Thoracic aorta (tissue), 2 donors: ENCODE measurements around the gene FAM131A. TPM values are rescaled to one million over a fixed set of nuclear protein-coding genes. Genes with fewer than 3 reads are reported as not detected.

Experiments
- ATAC-seq: fragments of 150-250 bp; one replicate; pipeline ENCODE4 v1.8.0; 2017; ENCODE audit warnings: low read depth; ENCODE audit not compliant: insufficient number of reproducible peaks, low FRiP score
- DNase-seq: peaks from one replicate; pipeline ENCODE4 v3.0.0-alpha.2; 2020; ENCODE audit warnings: low spot score
- H3K27ac ChIP-seq, 2 donors: fragments of 200-600 bp; sonication (generic); 1 replicate in 1 of 2; 2 replicates in 1 of 2; pipeline ENCODE4 v1.5.1; 2016; ENCODE audit warnings: mild to moderate bottlenecking in 2 of 2, moderate library complexity in 2 of 2
- H3K27me3 ChIP-seq: fragments of 200-600 bp; sonication (generic); replicated peaks from 2 replicates; pipeline ENCODE4 v1.6.0; 2016; ENCODE audit warnings: mild to moderate bottlenecking; ENCODE audit not compliant: insufficient read depth
- H3K36me3 ChIP-seq: fragments of 200-600 bp; sonication (generic); one replicate; pipeline ENCODE4 v1.5.1; 2016
- H3K4me1 ChIP-seq, 2 donors: fragments of 200-600 bp; sonication (generic); 1 replicate in 1 of 2; 2 replicates in 1 of 2; pipeline versions ENCODE4 v1.5.1 to v1.6.0; 2016; ENCODE audit warnings: low read depth in 2 of 2, mild to moderate bottlenecking in 1 of 2; ENCODE audit not compliant: control insufficient read depth in 1 of 2
- H3K4me3 ChIP-seq: fragments of 200-600 bp; sonication (generic); 2 replicates; pipeline ENCODE4 v1.5.1; 2016; ENCODE audit warnings: mild to moderate bottlenecking
- H3K9me3 ChIP-seq: fragments of 200-600 bp; sonication (generic); 2 replicates; pipeline ENCODE4 v1.5.1; 2016
- total RNA-seq, 2 donors: library from RNA; depleted of rRNA; stranded (reverse); fragments of >200 nt; gene quantifications; one replicate each; pipeline versions ENCODE4 v1.1.0 to v1.2.3, GENCODE V29; 2016
- TF ChIP-seq, protein P1 (sequence below): fragments of 200-600 bp; sonication (generic); IDR thresholded peaks from one replicate; pipeline ENCODE4 v1.5.1; 2019; ENCODE audit warnings: antibody characterized with exemption

FAM131A gene
- total RNA-seq, 2 donors from 2014 or later = 55.4 to 91.8 TPM

DNA sequence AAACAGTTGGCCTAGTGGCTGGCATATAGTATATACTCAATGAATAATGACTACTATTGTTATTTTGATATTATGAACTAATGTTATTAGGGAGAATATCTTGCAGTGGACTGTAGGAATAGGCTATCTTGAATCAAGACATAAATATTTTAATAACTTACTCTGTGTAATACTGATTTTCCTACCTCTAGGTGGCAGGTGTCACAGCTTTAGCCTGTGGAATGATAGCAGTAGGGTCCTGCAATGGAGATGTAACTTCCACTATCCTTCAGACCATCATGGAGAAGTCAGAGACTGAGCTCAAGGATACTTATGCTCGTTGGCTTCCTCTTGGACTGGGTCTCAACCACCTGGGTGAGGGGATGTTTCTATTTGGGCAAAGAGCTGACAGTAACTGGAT is 31.8 kb upstream of the FAM131A start:
- DNase-seq = no peak

GRCh38 chr3:184306341-184306972 is 30.9 kb upstream of the FAM131A start:
- DNase-seq (no peak), ATAC-seq (no peak)
- Histone ChIP-seq H3K4me3 (no peak overlapping the region), H3K27me3 (no peaks in the 10 kb centered on the region), H3K4me1 (no peaks in the 10 kb centered on the region), H3K36me3 (peaks cover 60% of the 10 kb centered on the region), H3K27ac (no peak overlapping the region), H3K9me3 (no peaks in the 10 kb centered on the region)
- TF ChIP-seq, protein P1, sequence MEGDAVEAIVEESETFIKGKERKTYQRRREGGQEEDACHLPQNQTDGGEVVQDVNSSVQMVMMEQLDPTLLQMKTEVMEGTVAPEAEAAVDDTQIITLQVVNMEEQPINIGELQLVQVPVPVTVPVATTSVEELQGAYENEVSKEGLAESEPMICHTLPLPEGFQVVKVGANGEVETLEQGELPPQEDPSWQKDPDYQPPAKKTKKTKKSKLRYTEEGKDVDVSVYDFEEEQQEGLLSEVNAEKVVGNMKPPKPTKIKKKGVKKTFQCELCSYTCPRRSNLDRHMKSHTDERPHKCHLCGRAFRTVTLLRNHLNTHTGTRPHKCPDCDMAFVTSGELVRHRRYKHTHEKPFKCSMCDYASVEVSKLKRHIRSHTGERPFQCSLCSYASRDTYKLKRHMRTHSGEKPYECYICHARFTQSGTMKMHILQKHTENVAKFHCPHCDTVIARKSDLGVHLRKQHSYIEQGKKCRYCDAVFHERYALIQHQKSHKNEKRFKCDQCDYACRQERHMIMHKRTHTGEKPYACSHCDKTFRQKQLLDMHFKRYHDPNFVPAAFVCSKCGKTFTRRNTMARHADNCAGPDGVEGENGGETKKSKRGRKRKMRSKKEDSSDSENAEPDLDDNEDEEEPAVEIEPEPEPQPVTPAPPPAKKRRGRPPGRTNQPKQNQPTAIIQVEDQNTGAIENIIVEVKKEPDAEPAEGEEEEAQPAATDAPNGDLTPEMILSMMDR = no peak

More for the DNA sequence above, 31.8 kb upstream of the FAM131A start:
- Histone ChIP-seq H3K9me3 (no peaks in the 10 kb centered on the region), H3K27me3 (no peaks in the 10 kb centered on the region), H3K27ac (no peak overlapping the region), H3K4me3 (no peak overlapping the region), H3K4me1 (peaks cover 3 to 6% of the 10 kb centered on the region in 2 donors), H3K36me3 (peaks cover 64% of the 10 kb centered on the region)
- no peak for ATAC-seq
- TF ChIP-seq, protein P1 = no peak

DNA sequence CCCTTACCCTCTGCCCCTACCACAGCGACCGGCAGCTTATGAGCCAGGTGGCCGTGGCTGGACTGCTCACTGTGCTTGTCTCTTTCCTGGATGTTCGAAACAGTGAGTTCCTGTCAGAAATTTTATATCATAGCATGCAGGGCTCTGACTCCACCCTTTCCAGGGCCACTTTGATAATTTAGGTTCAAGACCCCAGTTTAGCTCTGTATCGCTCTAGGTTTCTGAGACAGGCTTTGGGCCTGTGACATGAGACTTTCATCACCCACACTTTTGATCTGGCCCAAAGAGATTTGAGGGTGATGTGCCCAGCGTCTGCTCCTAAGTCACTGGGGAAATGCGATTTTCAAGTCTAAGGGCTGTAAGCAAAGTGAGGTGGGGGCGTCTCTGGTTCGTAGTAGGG is 29.5 kb upstream of the FAM131A start:
- Histone ChIP-seq H3K27ac (no peak overlapping the region), H3K36me3 (peaks cover 46% of the 10 kb centered on the region), H3K4me3 (no peak overlapping the region), H3K4me1 (no peaks in the 10 kb centered on the region), H3K9me3 (no peaks in the 10 kb centered on the region), H3K27me3 (no peaks in the 10 kb centered on the region)
- TF ChIP-seq, protein P1 = no peak
- ATAC-seq (no peak), DNase-seq (no peak)

DNA sequence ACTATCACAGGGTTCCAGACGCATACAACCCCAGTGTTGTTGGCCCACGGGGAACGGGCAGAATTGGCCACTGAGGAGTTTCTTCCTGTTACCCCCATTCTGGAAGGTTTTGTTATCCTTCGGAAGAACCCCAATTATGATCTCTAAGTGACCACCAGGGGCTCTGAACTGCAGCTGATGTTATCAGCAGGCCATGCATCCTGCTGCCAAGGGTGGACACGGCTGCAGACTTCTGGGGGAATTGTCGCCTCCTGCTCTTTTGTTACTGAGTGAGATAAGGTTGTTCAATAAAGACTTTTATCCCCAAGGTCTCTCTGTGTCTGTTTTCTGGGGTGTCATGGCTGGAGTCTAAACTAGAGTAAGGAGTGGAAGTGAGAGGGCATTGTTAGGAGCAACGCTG is 28.7 kb upstream of the FAM131A start:
- Histone ChIP-seq H3K4me3 (no peak overlapping the region), H3K27me3 (no peaks in the 10 kb centered on the region), H3K4me1 (peaks cover 0 to under 1% of the 10 kb centered on the region in 2 donors), H3K36me3 (peaks cover 38% of the 10 kb centered on the region), H3K9me3 (no peaks in the 10 kb centered on the region), H3K27ac (no peak overlapping the region)
- no peak for ATAC-seq
- TF ChIP-seq, protein P1 = no peak
- no peak for DNase-seq

GRCh38 chr3:184311633-184312032 is 25.8 kb upstream of the FAM131A start:
- Histone ChIP-seq H3K4me3 (no peak overlapping the region), H3K9me3 (no peaks in the 10 kb centered on the region), H3K4me1 (peaks cover 11 to 14% of the 10 kb centered on the region in 2 donors), H3K27ac (no peak overlapping the region), H3K27me3 (no peaks in the 10 kb centered on the region), H3K36me3 (peaks cover 18% of the 10 kb centered on the region)
- DNase-seq (no peak), ATAC-seq (no peak)
- TF ChIP-seq, protein P1 = no peak
